Measurements from ENCODE around the gene UPK2. TPM values are rescaled to one million over a fixed set of nuclear protein-coding genes. Genes with fewer than 3 reads are reported as not detected.
"Not testable (repeated sequence)": the region's sequence is repeated elsewhere in the genome, so short reads cannot be mapped to it uniquely, and the experiment has no call there.

The UPK2 gene
- polyA plus RNA-seq, 2 of the 4 experiments (the other 2 are of a cell fraction), result 0.37 to 0.92 TPM

DNA sequence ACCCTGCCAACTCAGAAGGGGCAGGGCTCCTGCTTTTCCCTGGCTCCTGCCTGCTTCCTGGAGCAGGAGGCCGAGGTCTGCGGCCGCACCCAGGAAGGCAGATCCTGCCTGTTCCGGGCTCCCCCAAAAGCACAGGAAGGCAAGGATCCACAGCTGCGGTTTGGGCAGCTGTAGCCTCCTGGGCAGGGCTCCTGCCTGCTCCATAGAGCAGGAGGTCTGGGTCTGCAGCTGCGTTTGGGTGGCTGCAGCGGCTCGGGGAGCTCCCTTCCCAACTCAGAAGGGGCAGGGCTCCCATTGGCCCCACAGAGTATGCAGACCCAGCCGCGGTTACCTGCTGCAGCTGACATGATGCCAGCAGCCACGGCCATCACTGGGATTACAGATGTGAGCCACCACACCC lies 5.5 kb downstream of the UPK2 start:
- Histone ChIP-seq H3K27ac (no peak overlapping the region), H3K4me3 (no peak overlapping the region), H3K4me2 (no peak overlapping the region), H3K9me3 (no peaks in the 10 kb centered on the region), H3K4me1 (no peaks in the 10 kb centered on the region)
- ATAC-seq (no peak), DNase-seq (ENCODE audit: low read depth in 1 of 2, low spot score in 1 of 2) (no peak), FAIRE-seq (no peak)
- CTCF ChIA-PET, result interaction anchor here (1.3 to 1.9 kb wide), 2 partner anchors 272 to 301 kb away, joined by 4 read pairs; no protein-coding TSS in a partner anchor
- POLR2A ChIA-PET, result no interaction called here
- TF ChIP-seq GATA3 (IDR thresholded peaks at IDR 0.05; ENCODE audit: borderline replicate concordance), result no peak
- 37% methylated on average over 2 of the region's 11 CpGs for WGBS (ENCODE audit: missing lambda C conversion rate)

DNA sequence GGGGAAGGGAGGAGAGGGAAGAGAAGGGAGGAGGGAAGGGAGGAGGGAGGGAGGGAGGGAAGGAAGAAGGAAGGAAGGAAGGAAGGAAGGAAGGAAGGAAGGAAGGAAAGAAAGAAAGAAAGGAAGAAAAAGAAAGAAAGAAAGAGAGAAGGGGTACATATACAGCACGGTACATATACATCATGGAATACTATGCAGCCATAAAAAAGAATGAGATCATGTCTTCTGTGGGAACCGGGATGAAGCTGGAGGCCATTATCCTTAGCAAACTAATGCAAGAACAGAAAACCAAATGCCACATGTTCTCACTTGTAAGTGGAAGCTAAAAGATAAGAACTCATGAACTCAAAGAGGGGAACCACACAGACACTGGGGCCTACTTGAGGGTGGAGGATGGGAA lies 13.4 kb downstream of the UPK2 start:
- CTCF ChIA-PET, result interaction anchor here (0.9 to 1.2 kb wide), 2 partner anchors 13 to 280 kb away, joined by 3 to 5 read pairs; partner anchors contain the start of gene UPK2
- H3K4me1 ChIP-seq; H3K4me3 ChIP-seq; H3K9me3 ChIP-seq; H3K27ac ChIP-seq; FAIRE-seq; H3K4me2 ChIP-seq; DNase-seq (ENCODE audit: low read depth in 1 of 2, low spot score in 1 of 2); POLR2A ChIA-PET; ATAC-seq: not testable (repeated sequence)
- WGBS (ENCODE audit: missing lambda C conversion rate), result 92% methylated on average over 2 of the region's 2 CpGs

DNA sequence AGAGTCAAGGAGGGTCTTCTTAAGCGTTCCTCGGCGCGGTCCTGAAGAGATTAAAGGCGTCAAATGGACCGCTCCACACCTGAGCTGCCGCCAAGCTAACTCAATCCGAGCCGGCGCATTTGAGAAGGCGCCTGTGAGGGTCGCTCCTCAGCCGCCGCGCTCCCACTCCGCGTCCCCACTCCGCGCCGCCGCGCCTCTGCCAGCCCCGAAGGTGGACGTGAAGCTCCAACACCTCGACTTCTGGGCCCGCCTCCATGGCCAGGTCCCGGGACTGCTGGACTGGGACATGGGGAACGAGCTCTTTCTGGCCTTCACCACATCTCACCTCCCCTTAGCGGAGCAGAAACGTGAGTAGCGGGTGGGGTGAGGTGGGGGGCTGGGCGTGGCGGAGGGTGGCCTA lies 15.5 kb downstream of the UPK2 start, which contains the start of gene FOXR1:
TSS of gene FOXR1 (plus strand) at position 116 of the 400 bp plus-strand sequence. CDS start at position 287, 171 bp downstream.
- WGBS (ENCODE audit: missing lambda C conversion rate), result 95% methylated on average over 28 of the region's 33 CpGs
- POLR2A ChIA-PET, result no interaction called here

DNA sequence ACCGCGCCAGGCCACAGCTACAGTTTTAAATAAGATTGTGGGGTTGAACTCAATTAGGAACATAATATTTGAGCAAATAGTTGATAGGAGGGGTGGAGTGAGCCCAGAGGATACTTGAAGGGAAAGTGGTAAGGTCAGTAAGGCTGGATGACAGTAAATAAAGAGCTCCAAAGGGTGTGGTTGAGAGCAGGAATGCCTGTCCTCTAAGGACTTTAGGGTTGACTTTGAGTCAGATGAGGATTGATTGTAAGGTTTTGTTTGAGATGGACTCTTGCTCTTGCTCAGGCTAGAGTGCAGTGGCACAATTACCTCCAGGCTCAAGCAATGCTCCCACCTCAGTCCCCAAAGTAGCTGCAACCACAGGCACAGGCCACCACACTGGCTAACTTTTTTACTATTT lies 17.9 kb downstream of the UPK2 start:
- no peak overlapping the region for H3K4me3 ChIP-seq
- no peaks in the 10 kb centered on the region for H3K4me1 ChIP-seq
- no peak overlapping the region for H3K27ac ChIP-seq
- DNase-seq (ENCODE audit: low read depth in 1 of 2, low spot score in 1 of 2) (no peak), FAIRE-seq (no peak), ATAC-seq (no peak)
- ChIA-PET POLR2A (no interaction called here), CTCF (interaction anchor here (3.2 kb wide), 1 partner anchor 17 kb away, joined by 13 read pairs; the partner anchor contains the start of gene UPK2)
- no peak overlapping the region for H3K4me2 ChIP-seq
- TF ChIP-seq ZNF302 (CRISPR knock-in tag; IDR thresholded peaks at IDR 0.05) (no peak), ZSCAN20 (CRISPR knock-in tag; IDR thresholded peaks at IDR 0.05) (no peak), HDAC2 (IDR thresholded peaks at IDR 0.05) (no peak)
- TF ChIP-seq, protein P1, sequence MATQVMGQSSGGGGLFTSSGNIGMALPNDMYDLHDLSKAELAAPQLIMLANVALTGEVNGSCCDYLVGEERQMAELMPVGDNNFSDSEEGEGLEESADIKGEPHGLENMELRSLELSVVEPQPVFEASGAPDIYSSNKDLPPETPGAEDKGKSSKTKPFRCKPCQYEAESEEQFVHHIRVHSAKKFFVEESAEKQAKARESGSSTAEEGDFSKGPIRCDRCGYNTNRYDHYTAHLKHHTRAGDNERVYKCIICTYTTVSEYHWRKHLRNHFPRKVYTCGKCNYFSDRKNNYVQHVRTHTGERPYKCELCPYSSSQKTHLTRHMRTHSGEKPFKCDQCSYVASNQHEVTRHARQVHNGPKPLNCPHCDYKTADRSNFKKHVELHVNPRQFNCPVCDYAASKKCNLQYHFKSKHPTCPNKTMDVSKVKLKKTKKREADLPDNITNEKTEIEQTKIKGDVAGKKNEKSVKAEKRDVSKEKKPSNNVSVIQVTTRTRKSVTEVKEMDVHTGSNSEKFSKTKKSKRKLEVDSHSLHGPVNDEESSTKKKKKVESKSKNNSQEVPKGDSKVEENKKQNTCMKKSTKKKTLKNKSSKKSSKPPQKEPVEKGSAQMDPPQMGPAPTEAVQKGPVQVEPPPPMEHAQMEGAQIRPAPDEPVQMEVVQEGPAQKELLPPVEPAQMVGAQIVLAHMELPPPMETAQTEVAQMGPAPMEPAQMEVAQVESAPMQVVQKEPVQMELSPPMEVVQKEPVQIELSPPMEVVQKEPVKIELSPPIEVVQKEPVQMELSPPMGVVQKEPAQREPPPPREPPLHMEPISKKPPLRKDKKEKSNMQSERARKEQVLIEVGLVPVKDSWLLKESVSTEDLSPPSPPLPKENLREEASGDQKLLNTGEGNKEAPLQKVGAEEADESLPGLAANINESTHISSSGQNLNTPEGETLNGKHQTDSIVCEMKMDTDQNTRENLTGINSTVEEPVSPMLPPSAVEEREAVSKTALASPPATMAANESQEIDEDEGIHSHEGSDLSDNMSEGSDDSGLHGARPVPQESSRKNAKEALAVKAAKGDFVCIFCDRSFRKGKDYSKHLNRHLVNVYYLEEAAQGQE (IDR thresholded peaks at IDR 0.05), result no peak
- TF ChIP-seq, protein P2, sequence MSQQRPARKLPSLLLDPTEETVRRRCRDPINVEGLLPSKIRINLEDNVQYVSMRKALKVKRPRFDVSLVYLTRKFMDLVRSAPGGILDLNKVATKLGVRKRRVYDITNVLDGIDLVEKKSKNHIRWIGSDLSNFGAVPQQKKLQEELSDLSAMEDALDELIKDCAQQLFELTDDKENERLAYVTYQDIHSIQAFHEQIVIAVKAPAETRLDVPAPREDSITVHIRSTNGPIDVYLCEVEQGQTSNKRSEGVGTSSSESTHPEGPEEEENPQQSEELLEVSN (IDR thresholded peaks at IDR 0.05; ENCODE audit: borderline replicate concordance, low read depth), result no peak
- WGBS (ENCODE audit: missing lambda C conversion rate), result 85% methylated on average over 2 of the region's 2 CpGs
- H3K9me3 ChIP-seq, result no peaks in the 10 kb centered on the region

More for the DNA sequence above, 15.5 kb downstream of the UPK2 start, which contains the start of gene FOXR1:
- TF ChIP-seq MAZ (IDR thresholded peaks at IDR 0.05; ENCODE audit: borderline replicate concordance, low read depth, low read length), result no peak
- TF ChIP-seq, protein P1 (IDR thresholded peaks at IDR 0.05), result no peak
- no peak for TF ChIP-seq MYC (IDR thresholded peaks at IDR 0.05; ENCODE audit: borderline replicate concordance, low read length)
- TF ChIP-seq, protein P3, sequence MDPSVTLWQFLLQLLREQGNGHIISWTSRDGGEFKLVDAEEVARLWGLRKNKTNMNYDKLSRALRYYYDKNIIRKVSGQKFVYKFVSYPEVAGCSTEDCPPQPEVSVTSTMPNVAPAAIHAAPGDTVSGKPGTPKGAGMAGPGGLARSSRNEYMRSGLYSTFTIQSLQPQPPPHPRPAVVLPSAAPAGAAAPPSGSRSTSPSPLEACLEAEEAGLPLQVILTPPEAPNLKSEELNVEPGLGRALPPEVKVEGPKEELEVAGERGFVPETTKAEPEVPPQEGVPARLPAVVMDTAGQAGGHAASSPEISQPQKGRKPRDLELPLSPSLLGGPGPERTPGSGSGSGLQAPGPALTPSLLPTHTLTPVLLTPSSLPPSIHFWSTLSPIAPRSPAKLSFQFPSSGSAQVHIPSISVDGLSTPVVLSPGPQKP (IDR thresholded peaks at IDR 0.05; ENCODE audit: low read depth, low read length), result no peak
- no peak for TF ChIP-seq EHMT2 (IDR thresholded peaks at IDR 0.05; ENCODE audit: low read depth)
- TF ChIP-seq, protein P4, sequence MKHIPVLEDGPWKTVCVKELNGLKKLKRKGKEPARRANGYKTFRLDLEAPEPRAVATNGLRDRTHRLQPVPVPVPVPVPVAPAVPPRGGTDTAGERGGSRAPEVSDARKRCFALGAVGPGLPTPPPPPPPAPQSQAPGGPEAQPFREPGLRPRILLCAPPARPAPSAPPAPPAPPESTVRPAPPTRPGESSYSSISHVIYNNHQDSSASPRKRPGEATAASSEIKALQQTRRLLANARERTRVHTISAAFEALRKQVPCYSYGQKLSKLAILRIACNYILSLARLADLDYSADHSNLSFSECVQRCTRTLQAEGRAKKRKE (CRISPR knock-in tag; IDR thresholded peaks at IDR 0.05; ENCODE audit: low read depth), result no peak
- TF ChIP-seq EP300 (IDR thresholded peaks at IDR 0.05), result no peak
- no peak for TF ChIP-seq MAFK (IDR thresholded peaks at IDR 0.05; ENCODE audit: partially characterized antibody)
- no peak for TF ChIP-seq KDM5A (IDR thresholded peaks at IDR 0.05)
- no peak for TF ChIP-seq TP53 (CRISPR knock-in tag; IDR thresholded peaks at IDR 0.05)
- no peak for TF ChIP-seq CBX8 (IDR thresholded peaks at IDR 0.05)
- no peak for TF ChIP-seq HOXB13 (CRISPR knock-in tag; IDR thresholded peaks at IDR 0.05; ENCODE audit: low read depth)
- no peak for DNase-seq (ENCODE audit: low read depth in 1 of 2, low spot score in 1 of 2)
- H3K27ac ChIP-seq, result no peak within 1 kb of the TSS
- no peak for ATAC-seq
- CTCF ChIA-PET, result interaction anchor here (3.2 kb wide), 1 partner anchor 15 kb away, joined by 13 read pairs; the partner anchor contains the start of gene UPK2
- H3K4me3 ChIP-seq, result no peak within 1 kb of the TSS
- H3K9me3 ChIP-seq, result no peaks in the 10 kb centered on the region
- H3K4me1 ChIP-seq, result no peaks in the 10 kb centered on the region
- H3K4me2 ChIP-seq, result no peak within 1 kb of the TSS
- no peak for FAIRE-seq

Measured in A549 (cell line).